H1 (cell line): ENCODE data around the gene STK32C. TPM values are rescaled to one million over a fixed set of nuclear protein-coding genes. Genes with fewer than 3 reads are reported as not detected.

Experiments
- CTCF ChIA-PET: fragments of 300-600 bp; sonication (Branson Sonifier 250); formaldehyde crosslinking; loops from one replicate; lab custom pipeline; 2021; ENCODE audit not compliant: partially characterized antibody; lab: Charles Lee
- POLR2A ChIA-PET: fragments of 300-600 bp; sonication (Branson Sonifier 250); formaldehyde crosslinking; loops from one replicate; lab custom pipeline; 2021; ENCODE audit warnings: inconsistent platforms; ENCODE audit not compliant: partially characterized antibody; lab: Charles Lee
- DNase-seq, 2 experiments: peaks; one replicate each; pipeline versions ENCODE4 v3.0.0 to v3.0.0-alpha.2; 2010 to 2022; ENCODE audit warnings: low spot score in 2 of 2, low read depth in 1 of 2, mixed read lengths in 1 of 2
- FAIRE-seq: peaks from 2 replicates; lab custom pipeline; 2011; peaks lifted over from hg19 to GRCh38; lab: Jason Lieb, UNC
- H2AFZ ChIP-seq: 2 replicates; pipeline ENCODE4 v1.8.1; 2012; ENCODE audit warnings: low read length, inconsistent platforms
- H2AK5ac ChIP-seq: 2 replicates; pipeline ENCODE4 v1.6.1; 2013; ENCODE audit warnings: low read depth, low read length
- H2BK120ac ChIP-seq: replicated peaks from 2 replicates; pipeline ENCODE3; 2013; ENCODE audit warnings: low read depth, low read length, inconsistent platforms
- H2BK12ac ChIP-seq: 2 replicates; pipeline ENCODE4 v1.6.1; 2013; ENCODE audit warnings: low read depth, low read length
- H2BK15ac ChIP-seq: 2 replicates; pipeline ENCODE4 v1.6.1; 2013; ENCODE audit warnings: low read length
- H2BK20ac ChIP-seq: 2 replicates; pipeline ENCODE4 v1.6.1; 2013; ENCODE audit warnings: low read length
- H2BK5ac ChIP-seq: 2 replicates; pipeline ENCODE4 v1.6.1; 2013; ENCODE audit warnings: low read depth, low read length
- H3K14ac ChIP-seq: 2 replicates; pipeline ENCODE4 v1.6.1; 2013; ENCODE audit warnings: inconsistent platforms; ENCODE audit not compliant: insufficient read length
- H3K18ac ChIP-seq: 2 replicates; pipeline ENCODE4 v1.6.1; 2013; ENCODE audit warnings: low read length; ENCODE audit errors: extremely low read depth
- H3K23ac ChIP-seq: 2 replicates; pipeline ENCODE4 v1.6.1; 2013; ENCODE audit warnings: inconsistent platforms; ENCODE audit not compliant: insufficient read length
- H3K23me2 ChIP-seq: 2 replicates; pipeline ENCODE4 v1.6.1; 2013; ENCODE audit warnings: low read depth, low read length
- H3K27ac ChIP-seq: 2 replicates; pipeline ENCODE4 v1.6.1; 2011; ENCODE audit warnings: low read depth, low read length, inconsistent platforms
- H3K27me3 ChIP-seq, 4 experiments: replicated peaks in 1 of 4; 1 replicate in 1 of 4; 2 replicates in 3 of 4; pipeline versions ENCODE4 v1.6.1 to v1.8.1; 2011 to 2013; ENCODE audit warnings: low read length in 3 of 4, mild to moderate bottlenecking in 3 of 4, inconsistent platforms in 2 of 4, mixed read lengths in 2 of 4, moderate library complexity in 1 of 4; ENCODE audit not compliant: control insufficient read depth in 3 of 4, insufficient read depth in 3 of 4; ENCODE audit errors: extremely low read depth in 1 of 4
- H3K36me3 ChIP-seq, 4 experiments: 2 replicates each; pipeline versions ENCODE4 v1.6.1 to v1.8.1; 2011 to 2013; ENCODE audit warnings: mild to moderate bottlenecking in 4 of 4, low read length in 3 of 4, moderate library complexity in 2 of 4, control low read depth in 1 of 4, inconsistent platforms in 1 of 4; ENCODE audit not compliant: insufficient read depth in 4 of 4, control insufficient read depth in 2 of 4
- H3K4ac ChIP-seq: replicated peaks from 2 replicates; pipeline ENCODE3; 2013; ENCODE audit warnings: low read length, low read depth, mixed read lengths, inconsistent platforms; ENCODE audit not compliant: insufficient read length
- H3K4me1 ChIP-seq, 4 experiments: replicated peaks in 1 of 4; 1 replicate in 1 of 4; 2 replicates in 3 of 4; pipeline versions ENCODE4 v1.6.1 to v1.8.1; 2011 to 2013; ENCODE audit warnings: low read length in 3 of 4, inconsistent platforms in 2 of 4, mixed read lengths in 1 of 4; ENCODE audit not compliant: insufficient read depth in 4 of 4, control insufficient read depth in 3 of 4
- H3K4me2 ChIP-seq, 2 experiments: 2 replicates each; pipeline versions ENCODE4 v1.6.1 to v1.8.1; 2011 to 2013; ENCODE audit warnings: low read depth in 2 of 2, low read length in 2 of 2, control low read depth in 1 of 2, inconsistent platforms in 1 of 2, mild to moderate bottlenecking in 1 of 2; ENCODE audit not compliant: insufficient read depth in 1 of 2
- H3K4me3 ChIP-seq, 4 experiments: fragments of 200-600, 300-600 bp in 1 of 4; sonication (generic), shearing (Covaris generic), sonication (Bioruptor Twin) in 1 of 4; 2 replicates each; pipeline versions ENCODE4 v1.5.1 to v1.8.1; 2011 to 2016; ENCODE audit warnings: low read length in 4 of 4, low read depth in 3 of 4, control low read depth in 2 of 4, inconsistent platforms in 2 of 4, mild to moderate bottlenecking in 2 of 4, mixed read lengths in 1 of 4, moderate library complexity in 1 of 4; ENCODE audit not compliant: insufficient read depth in 2 of 4; ENCODE audit errors: extremely low read depth in 1 of 4
- H3K56ac ChIP-seq: replicated peaks from 2 replicates; pipeline ENCODE3; 2013; ENCODE audit warnings: low read depth, mild to moderate bottlenecking, mixed read lengths, low read length, inconsistent platforms; ENCODE audit not compliant: insufficient read length
- H3K79me1 ChIP-seq: 2 replicates; pipeline ENCODE4 v1.6.1; 2013; ENCODE audit warnings: low read depth, low read length, control low read depth
- H3K79me2 ChIP-seq, 2 experiments: 2 replicates each; pipeline versions ENCODE4 v1.6.1 to v1.8.1; 2012 to 2013; ENCODE audit warnings: low read length in 2 of 2, mild to moderate bottlenecking in 2 of 2, inconsistent platforms in 1 of 2; ENCODE audit not compliant: insufficient read depth in 2 of 2, control insufficient read depth in 1 of 2
- H3K9ac ChIP-seq, 4 experiments: replicated peaks in 1 of 4; 1 replicate in 1 of 4; 2 replicates in 3 of 4; pipeline versions ENCODE4 v1.6.1 to v1.8.1; 2011 to 2013; ENCODE audit warnings: low read depth in 3 of 4, low read length in 3 of 4, control low read depth in 2 of 4, mild to moderate bottlenecking in 2 of 4, moderate library complexity in 2 of 4, inconsistent platforms in 1 of 4; ENCODE audit errors: extremely low read depth in 1 of 4
- H3K9me3 ChIP-seq, 2 experiments: 2 replicates each; pipeline versions ENCODE4 v1.6.1 to v1.8.1; 2012 to 2013; ENCODE audit warnings: mild to moderate bottlenecking in 2 of 2, moderate library complexity in 2 of 2, control low read depth in 1 of 2, inconsistent platforms in 1 of 2, low read depth in 1 of 2, low read length in 1 of 2, mixed read lengths in 1 of 2; ENCODE audit not compliant: insufficient read depth in 2 of 2
- H4K20me1 ChIP-seq, 2 experiments: replicated peaks in 1 of 2; 2 replicates each; pipeline versions ENCODE3 to v1.8.1; 2011 to 2013; ENCODE audit warnings: inconsistent platforms in 2 of 2, low read length in 2 of 2, mild to moderate bottlenecking in 1 of 2; ENCODE audit not compliant: insufficient read depth in 2 of 2, control insufficient read depth in 1 of 2
- H4K5ac ChIP-seq: 2 replicates; pipeline ENCODE4 v1.6.1; 2013; ENCODE audit warnings: low read length, low read depth, mixed read lengths, inconsistent platforms; ENCODE audit not compliant: insufficient read length
- H4K8ac ChIP-seq: 2 replicates; pipeline ENCODE4 v1.8.0; 2013; ENCODE audit warnings: mild to moderate bottlenecking, moderate library complexity, low read length, inconsistent platforms; ENCODE audit not compliant: insufficient read depth; ENCODE audit errors: extremely low read depth
- H4K91ac ChIP-seq: replicated peaks from 2 replicates; pipeline ENCODE3; 2013; ENCODE audit warnings: low read length, mixed read lengths, inconsistent platforms; ENCODE audit not compliant: insufficient read length
- KDM5A ChIP-seq: fragments of 200-600 bp; IDR thresholded peaks from 2 replicates; pipeline ENCODE4 v1.7.1; 2012; ENCODE audit warnings: mild to moderate bottlenecking, low read length, inconsistent platforms, mixed read lengths
- POLR2AphosphoS5 ChIP-seq: IDR thresholded peaks from 2 replicates; pipeline ENCODE4 v1.6.1; 2011; ENCODE audit warnings: low read depth, low read length
- SP1 ChIP-seq: IDR thresholded peaks from 2 replicates; pipeline ENCODE4 v1.6.1; 2011; ENCODE audit warnings: low read depth, low read length
- WGBS, 2 experiments: shearing (Covaris generic) in 1 of 2; methylation state at CpG; one replicate each; pipeline versions ENCODE4 v1.1.6 to v1.1.7; 2013 to 2015; ENCODE audit warnings: low lambda C conversion rate in 2 of 2, mixed read lengths in 2 of 2, inconsistent platforms in 1 of 2, low coverage in 1 of 2, missing lambda C conversion rate in 1 of 2; ENCODE audit not compliant: insufficient replicate concordance in 2 of 2, insufficient coverage in 1 of 2, insufficient read length in 1 of 2; ENCODE audit errors: extremely low coverage in 1 of 2, missing lambda C conversion rate in 1 of 2; 5-methylcytosine and 5-hydroxymethylcytosine counted together
- polyA plus RNA-seq, 7 experiments: library from polyadenylated mRNA; depleted of rRNA in 3 of 7; stranded (reverse) in 5 of 7; unstranded in 2 of 7; fragments of >200 nt in 5 of 7; fragments of 200-250 nt in 2 of 7; gene quantifications; 1 replicate in 5 of 7; 2 replicates in 1 of 7; 4 replicates in 1 of 7; pipeline versions ENCODE4 v1.2.1 to v1.2.3, GENCODE V29; 2011 to 2013; ENCODE audit warnings: missing spikeins in 2 of 7, mixed read lengths in 2 of 7
- total RNA-seq: library from RNA; stranded (reverse); fragmentation: NEBNext Ultra II Directional; extraction: Animal tissue kit (Norgen Biotek cat#: 25700); gene quantifications from 2 replicates; pipeline ENCODE4 v1.2.1, GENCODE V29; 2021
- TF ChIP-seq, protein P1 (sequence below): IDR thresholded peaks from 2 replicates; pipeline ENCODE4 v1.6.1; 2012; ENCODE audit warnings: inconsistent platforms
- TF ChIP-seq, protein P2 (sequence below): IDR thresholded peaks from 2 replicates; pipeline ENCODE4 v1.6.1; 2012; ENCODE audit warnings: inconsistent platforms

The STK32C gene
- total and polyA plus RNA-seq, 2 of the 8 experiments (the other 6 are each of a cell fraction or from before 2014, with no cell fraction given), result 10.6 to 15.6 TPM

DNA sequence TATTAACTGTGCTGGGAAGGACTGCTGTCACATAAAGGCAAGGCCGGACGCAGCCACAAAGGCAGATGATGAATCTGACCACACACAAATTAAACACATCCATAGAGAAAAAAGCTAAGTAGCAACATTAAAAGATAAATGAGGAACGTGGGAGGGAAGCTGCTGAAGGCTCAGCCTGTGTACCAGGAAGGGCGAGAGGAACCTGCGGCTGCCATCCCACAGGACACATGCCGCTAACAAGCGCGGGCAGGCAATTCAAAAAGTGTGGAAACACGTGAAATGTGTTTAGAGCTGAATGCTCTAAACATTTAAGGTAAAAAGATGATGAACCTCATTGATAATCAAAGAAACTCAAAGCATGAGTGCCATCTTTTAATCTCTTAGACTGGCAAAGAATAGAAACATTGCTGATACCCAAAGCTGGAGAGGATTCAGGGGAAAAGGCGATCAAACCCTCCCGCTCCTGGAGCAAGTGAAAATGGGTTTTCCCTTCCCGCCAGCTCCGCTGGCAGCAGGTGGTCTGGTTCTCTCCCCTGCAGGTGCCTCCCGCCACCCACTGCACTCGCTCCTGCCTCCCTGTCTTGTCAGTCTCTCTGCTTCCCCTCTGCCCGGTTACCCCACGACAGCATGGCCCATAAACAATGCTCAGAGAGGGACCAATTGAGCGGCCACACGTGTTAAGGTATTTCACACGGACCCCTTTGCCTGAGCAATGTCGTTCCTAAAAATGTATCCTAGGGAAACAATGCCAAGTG, 4.2 kb downstream of the STK32C start:
- Histone ChIP-seq H3K36me3 (no peaks in the 10 kb centered on the region), H2BK120ac (no peak overlapping the region), H3K79me1 (no peaks in the 10 kb centered on the region), H2BK5ac (no peak overlapping the region), H4K91ac (no peak overlapping the region), H4K20me1 (peaks cover 0 to 1% of the 10 kb centered on the region in 2 experiments), H3K27ac (no peak overlapping the region), H3K4me1 (peaks cover 0 to 5% (median under 1%) of the 10 kb centered on the region in 4 experiments; a peak in 3 of 7 replicates), H4K5ac (no peak overlapping the region), H3K14ac (no peak overlapping the region), H2BK12ac (no peak overlapping the region), H2AFZ (no peak overlapping the region), H3K4ac (no peak overlapping the region), H3K9me3 (peaks cover 10 to 13% of the 10 kb centered on the region in 2 experiments), H3K23ac (no peak overlapping the region), H2BK20ac (no peak overlapping the region), H2AK5ac (no peak overlapping the region), H3K9ac (no peak overlapping the region), H3K4me2 (no peak overlapping the region), H3K56ac (no peak overlapping the region), H2BK15ac (no peak overlapping the region), H4K8ac (no peak overlapping the region), H3K79me2 (no peaks in the 10 kb centered on the region), H3K18ac (no peak overlapping the region), H3K4me3 (no peak overlapping the region), H3K23me2 (peaks cover 7% of the 10 kb centered on the region; the same call in 1 of the 2 replicates), H3K27me3 (peaks cover 7 to 18% (median 17%) of the 10 kb centered on the region in 4 experiments; a peak in 6 of 7 replicates)
- CTCF ChIA-PET, result interaction anchor here (0.6 to 1.8 kb wide), 7 partner anchors 9 to 139 kb away, joined by 3 to 8 read pairs (median 3); no protein-coding TSS in a partner anchor
- no peak for FAIRE-seq
- TF ChIP-seq POLR2AphosphoS5, result no peak
- TF ChIP-seq KDM5A, result no peak
- TF ChIP-seq, protein P1, sequence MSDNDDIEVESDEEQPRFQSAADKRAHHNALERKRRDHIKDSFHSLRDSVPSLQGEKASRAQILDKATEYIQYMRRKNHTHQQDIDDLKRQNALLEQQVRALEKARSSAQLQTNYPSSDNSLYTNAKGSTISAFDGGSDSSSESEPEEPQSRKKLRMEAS, result no peak
- TF ChIP-seq SP1, result no peak
- TF ChIP-seq, protein P2, sequence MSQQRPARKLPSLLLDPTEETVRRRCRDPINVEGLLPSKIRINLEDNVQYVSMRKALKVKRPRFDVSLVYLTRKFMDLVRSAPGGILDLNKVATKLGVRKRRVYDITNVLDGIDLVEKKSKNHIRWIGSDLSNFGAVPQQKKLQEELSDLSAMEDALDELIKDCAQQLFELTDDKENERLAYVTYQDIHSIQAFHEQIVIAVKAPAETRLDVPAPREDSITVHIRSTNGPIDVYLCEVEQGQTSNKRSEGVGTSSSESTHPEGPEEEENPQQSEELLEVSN, result no peak
- WGBS, 2 experiments, result 84% methylated on average over 21 of the region's 21 CpGs; no CpG with 5 or more reads in 1 of the 2 experiments
- no peak for DNase-seq
- POLR2A ChIA-PET, result interaction anchor here (1.0 kb wide), 1 partner anchor 9 kb away, joined by 5 read pairs; no protein-coding TSS in a partner anchor
